ENCODE results near the gene GPC3. TPM values are rescaled to one million over a fixed set of nuclear protein-coding genes. Genes with fewer than 3 reads are reported as not detected.
"Not testable (repeated sequence)": the region's sequence is repeated elsewhere in the genome, so short reads cannot be mapped to it uniquely, and the experiment has no call there.

GPC3 gene
- total RNA-seq, 6 donors from 2014 or later, result 9.4 to 111 (median 57.6) TPM

GRCh38 chrX:133741303-133741702 is 244.1 kb downstream of the GPC3 start:
- ATAC-seq (ENCODE audit: low FRiP score in 2 of 2) (no peak), DNase-seq (no peak)
- no peaks in the 10 kb centered on the region for H3K9me3 ChIP-seq
- no peaks in the 10 kb centered on the region for H3K27me3 ChIP-seq
- no peak overlapping the region for H3K27ac ChIP-seq
- no peak overlapping the region for H3K4me3 ChIP-seq
- no peaks in the 10 kb centered on the region for H3K36me3 ChIP-seq
- no peaks in the 10 kb centered on the region for H3K4me1 ChIP-seq
- WGBS, 2 donors, result 62 to 90% methylated on average over 2 of the region's 2 CpGs
- no peak for TF ChIP-seq POLR2A (IDR thresholded peaks at IDR 0.05)

DNA sequence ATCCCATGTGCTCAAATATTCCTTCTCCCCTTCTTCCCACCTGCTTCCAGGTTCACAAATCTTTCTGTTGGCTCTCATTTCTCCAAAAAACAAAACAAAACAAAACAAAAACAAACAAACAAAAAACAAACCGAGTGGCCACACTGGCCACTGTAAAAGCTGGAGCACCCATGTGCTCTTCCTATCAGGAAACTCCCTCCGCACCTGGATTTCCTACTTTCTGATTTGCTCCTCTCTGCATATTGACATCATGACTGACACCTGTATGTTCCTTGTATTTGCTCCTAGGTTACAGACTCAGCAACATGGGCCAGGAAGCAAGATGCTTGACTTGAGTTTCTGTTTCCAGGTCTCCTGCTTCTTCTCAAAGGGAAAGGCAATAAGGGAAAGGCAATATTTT is 258.8 kb downstream of the GPC3 start:
- no peaks in the 10 kb centered on the region for H3K4me1 ChIP-seq
- H3K27ac ChIP-seq, result no peak overlapping the region
- no peaks in the 10 kb centered on the region for H3K9me3 ChIP-seq
- H3K4me3 ChIP-seq, result no peak overlapping the region
- no peaks in the 10 kb centered on the region for H3K27me3 ChIP-seq
- ATAC-seq (ENCODE audit: low FRiP score in 2 of 2), result no peak
- no peak for DNase-seq
- TF ChIP-seq POLR2A (IDR thresholded peaks at IDR 0.05), result no peak
- TF ChIP-seq POLR2AphosphoS5 (IDR thresholded peaks at IDR 0.05), result no peak
- no peak for TF ChIP-seq CTCF (IDR thresholded peaks at IDR 0.05)
- no peak for TF ChIP-seq EP300 (IDR thresholded peaks at IDR 0.05)
- no peaks in the 10 kb centered on the region for H3K36me3 ChIP-seq
- 57 to 59% methylated on average over 2 of the region's 2 CpGs for WGBS, 2 donors

- no peak for DNase-seq
- no peak overlapping the region for H3K4me3 ChIP-seq
- H3K36me3 ChIP-seq, result no peaks in the 10 kb centered on the region
Measured at GRCh38 chrX:133726211-133726630, 259.2 kb downstream of the GPC3 start.

DNA sequence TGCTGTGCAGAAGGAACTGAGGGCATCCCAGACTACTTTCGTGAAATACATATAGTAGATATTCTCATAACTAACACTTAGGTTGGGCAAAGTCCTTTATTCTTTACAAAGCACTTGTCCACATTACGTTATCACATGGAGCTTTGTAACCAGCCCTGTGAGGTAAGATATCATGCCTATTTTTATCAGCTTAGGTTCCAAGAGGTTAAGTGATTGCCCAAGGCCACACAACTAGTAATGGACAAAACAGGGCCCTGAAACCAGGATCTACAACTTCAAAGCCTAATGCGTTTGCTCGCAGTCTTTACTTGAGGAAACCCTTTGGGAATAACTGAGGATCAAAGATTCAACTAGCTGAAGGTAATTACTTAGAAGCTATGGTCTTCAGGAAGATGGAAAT is 261.5 kb downstream of the GPC3 start:
- TF ChIP-seq CTCF (IDR thresholded peaks at IDR 0.05) (no peak), POLR2A (IDR thresholded peaks at IDR 0.05) (no peak), EP300 (IDR thresholded peaks at IDR 0.05) (no peak), POLR2AphosphoS5 (IDR thresholded peaks at IDR 0.05) (no peak)
- no peaks in the 10 kb centered on the region for H3K4me1 ChIP-seq
- DNase-seq, result no peak
- H3K27ac ChIP-seq, result no peak overlapping the region
- no peak overlapping the region for H3K4me3 ChIP-seq
- 81 to 86% methylated on average over 4 of the region's 4 CpGs for WGBS, 2 donors
- H3K27me3 ChIP-seq, result no peaks in the 10 kb centered on the region
- no peaks in the 10 kb centered on the region for H3K36me3 ChIP-seq
- ATAC-seq (ENCODE audit: low FRiP score in 2 of 2), result no peak
- H3K9me3 ChIP-seq, result no peaks in the 10 kb centered on the region

More at GRCh38 chrX:133726211-133726630, 259.2 kb downstream of the GPC3 start:
- ATAC-seq (ENCODE audit: low FRiP score in 2 of 2), result no peak
- no peaks in the 10 kb centered on the region for H3K27me3 ChIP-seq
- no peak for TF ChIP-seq POLR2AphosphoS5 (IDR thresholded peaks at IDR 0.05)
- TF ChIP-seq EP300 (IDR thresholded peaks at IDR 0.05), result no peak
- TF ChIP-seq POLR2A (IDR thresholded peaks at IDR 0.05), result no peak
- TF ChIP-seq CTCF (IDR thresholded peaks at IDR 0.05), result no peak
- H3K27ac ChIP-seq, result no peak overlapping the region
- no peaks in the 10 kb centered on the region for H3K9me3 ChIP-seq
- H3K4me1 ChIP-seq, result no peaks in the 10 kb centered on the region
- 33 to 59% methylated on average over 2 of the region's 2 CpGs for WGBS, 2 donors

DNA sequence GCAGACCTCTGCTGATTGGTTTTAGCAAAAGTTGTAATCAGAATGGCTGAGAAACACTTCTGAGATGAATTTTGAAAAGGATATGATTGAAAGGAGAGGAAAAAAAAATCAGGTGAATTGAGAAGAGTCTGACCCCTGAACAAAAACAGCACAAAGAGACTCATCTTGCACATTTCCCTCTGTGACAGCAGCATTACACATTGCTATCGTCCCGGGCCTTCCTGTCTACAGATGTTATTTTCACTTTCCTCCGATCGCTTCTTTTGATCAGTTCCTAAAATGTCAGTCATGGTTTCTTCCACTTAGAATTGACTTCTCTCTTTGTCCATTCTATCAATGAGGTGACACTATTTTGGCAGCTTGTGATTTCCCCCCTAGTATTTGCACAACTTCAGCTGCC is 262.6 kb downstream of the GPC3 start:
- WGBS, 2 donors, result 58 to 71% methylated on average over 4 of the region's 4 CpGs
- DNase-seq (no peak), ATAC-seq (ENCODE audit: low FRiP score in 2 of 2) (no peak)
- no peak overlapping the region for H3K27ac ChIP-seq
- H3K4me3 ChIP-seq, result no peak overlapping the region
- H3K4me1 ChIP-seq, result no peaks in the 10 kb centered on the region
- no peaks in the 10 kb centered on the region for H3K9me3 ChIP-seq
- no peaks in the 10 kb centered on the region for H3K36me3 ChIP-seq
- H3K27me3 ChIP-seq, result no peaks in the 10 kb centered on the region
- TF ChIP-seq POLR2A (IDR thresholded peaks at IDR 0.05) (no peak), CTCF (IDR thresholded peaks at IDR 0.05) (no peak), POLR2AphosphoS5 (IDR thresholded peaks at IDR 0.05) (no peak), EP300 (IDR thresholded peaks at IDR 0.05) (no peak)

GRCh38 chrX:133720269-133720668 is 265.1 kb downstream of the GPC3 start:
- not testable (repeated sequence) for H3K9me3 ChIP-seq; H3K27ac ChIP-seq; H3K27me3 ChIP-seq; DNase-seq; ATAC-seq (ENCODE audit: low FRiP score in 2 of 2); H3K4me1 ChIP-seq; H3K36me3 ChIP-seq; H3K4me3 ChIP-seq
- WGBS, 2 donors, result 89 to 100% methylated on average over 3 of the region's 3 CpGs
